Stimulated activated CD4-positive, alpha-beta T cell treated with anti-CD3 and anti-CD28 coated beads, TNF-alpha, amount 100 ng/mL, for 1 hour (primary cell): ENCODE measurements around the gene KANSL3.

Experiments
- DNase-seq, 3 donors: peaks; one replicate each; pipeline ENCODE4 v3.0.0-alpha.2; 2020; ENCODE audit warnings: low read depth in 3 of 3, low spot score in 1 of 3

KANSL3 gene

DNA sequence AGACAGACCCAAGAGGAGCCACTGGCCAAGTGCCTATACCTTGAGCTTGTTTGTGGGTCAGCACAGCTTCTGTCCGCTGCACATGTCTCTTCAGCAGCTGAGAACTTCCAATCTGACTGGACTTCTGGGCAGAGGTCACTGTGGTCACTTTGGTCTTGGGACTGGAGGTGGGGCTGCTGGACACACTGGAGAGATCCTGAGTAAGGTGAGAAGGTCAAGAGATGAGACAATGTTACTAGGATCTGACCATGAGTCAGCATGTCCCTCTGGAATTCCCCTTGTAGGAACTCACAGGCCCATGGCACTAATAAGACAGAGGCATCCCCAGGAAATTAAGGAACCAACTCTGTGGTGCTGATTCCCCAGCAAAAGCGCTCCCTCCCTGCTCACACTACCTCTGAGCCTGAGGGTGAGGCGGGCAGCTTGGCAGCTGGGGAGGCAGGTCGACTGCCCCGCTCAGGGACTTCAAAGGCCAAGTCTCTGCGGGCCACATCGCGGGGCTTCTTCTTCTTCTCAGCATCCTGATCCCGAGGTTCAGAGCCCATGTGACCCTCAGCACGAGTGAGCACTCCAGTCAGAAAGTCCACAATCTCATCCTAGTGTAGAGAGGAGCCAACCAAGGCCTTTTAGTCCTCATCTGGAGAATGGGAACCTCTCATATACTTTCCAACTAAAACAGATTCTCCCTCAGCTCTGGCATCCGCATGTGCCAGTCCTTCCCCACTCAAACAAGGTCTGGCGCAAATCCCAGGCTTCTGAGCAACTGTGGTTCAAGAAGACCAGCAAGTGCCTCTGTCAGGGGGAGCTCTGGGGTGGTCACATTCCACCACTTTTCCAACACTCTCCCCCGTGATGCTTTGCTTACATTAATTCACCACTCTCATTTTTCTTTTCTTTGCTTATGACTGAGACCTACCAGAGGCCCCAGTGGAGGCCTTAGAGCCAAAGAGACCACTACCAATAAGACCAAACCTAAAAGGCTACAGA lies 29.4 kb downstream of the KANSL3 start:
- no peak for DNase-seq

GRCh38 chr2:96604104-96604503 lies 34.0 kb downstream of the KANSL3 start:
- no peak for DNase-seq

- DNase-seq, result no peak
Observed at GRCh38 chr2:96602330-96602823, 35.7 kb downstream of the KANSL3 start.

- no peak for DNase-seq
Observed at GRCh38 chr2:96601382-96602292, 36.5 kb downstream of the KANSL3 start.

- DNase-seq, result no peak
Observed at GRCh38 chr2:96599941-96600340, 38.2 kb downstream of the KANSL3 start.

DNA sequence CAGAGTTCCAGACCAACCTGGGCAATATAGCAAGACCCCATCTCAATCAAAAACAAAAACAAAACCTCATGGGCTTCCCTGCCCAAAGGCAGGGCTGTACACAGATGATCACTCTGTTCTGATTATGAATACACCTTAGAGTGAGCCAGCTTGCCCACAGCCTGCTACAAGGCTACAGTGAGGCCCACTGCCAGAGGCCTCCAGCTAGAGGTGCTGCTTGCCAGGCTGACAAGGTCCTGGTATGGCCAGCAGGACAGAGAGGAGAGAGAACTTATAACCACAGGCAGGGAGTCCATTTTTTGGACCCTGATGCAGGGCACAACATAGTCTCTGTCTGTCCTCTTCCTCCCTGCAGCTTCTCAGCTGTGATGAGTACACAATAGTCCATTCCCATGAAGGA lies 41.5 kb downstream of the KANSL3 start:
- no peak for DNase-seq

DNA sequence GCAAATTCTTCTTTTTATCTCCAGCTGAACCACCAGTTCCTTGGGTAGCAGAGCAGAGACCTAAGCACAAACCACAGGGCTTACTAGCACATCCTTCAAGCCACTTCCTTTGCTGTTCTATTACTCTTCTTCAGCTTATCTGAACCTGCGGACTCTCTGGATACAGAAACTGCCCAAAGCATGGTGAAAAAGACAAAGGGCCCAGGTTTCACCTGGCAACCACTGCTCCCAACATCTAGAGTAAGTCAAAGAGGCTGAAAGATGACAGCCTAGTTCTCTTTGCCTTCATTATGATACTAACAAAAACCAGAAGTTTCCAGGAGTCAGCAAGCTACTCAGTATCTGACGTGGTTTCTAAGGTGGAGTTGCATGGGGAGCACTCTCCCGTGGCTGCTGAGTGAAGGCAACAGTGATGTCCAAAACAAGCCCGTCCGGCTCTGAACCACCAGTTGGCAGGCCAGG lies 43.4 kb downstream of the KANSL3 start:
- DNase-seq, result no peak

- DNase-seq, result no peak
Observed at GRCh38 chr2:96594282-96594681, 43.8 kb downstream of the KANSL3 start.

GRCh38 chr2:96591494-96591893 lies 46.6 kb downstream of the KANSL3 start:
- DNase-seq, result no peak

- DNase-seq, result no peak
Observed at GRCh38 chr2:96591054-96591453, 47.1 kb downstream of the KANSL3 start.

- DNase-seq, result no peak
Observed at GRCh38 chr2:96587843-96588242, 50.3 kb downstream of the KANSL3 start.

GRCh38 chr2:96584017-96584416 lies 54.1 kb downstream of the KANSL3 start:
- DNase-seq, result no peak

- DNase-seq, result no peak
Observed at GRCh38 chr2:96580771-96581170, 57.3 kb downstream of the KANSL3 start.

GRCh38 chr2:96579422-96579821 lies 58.7 kb downstream of the KANSL3 start:
- DNase-seq, result no peak

DNA sequence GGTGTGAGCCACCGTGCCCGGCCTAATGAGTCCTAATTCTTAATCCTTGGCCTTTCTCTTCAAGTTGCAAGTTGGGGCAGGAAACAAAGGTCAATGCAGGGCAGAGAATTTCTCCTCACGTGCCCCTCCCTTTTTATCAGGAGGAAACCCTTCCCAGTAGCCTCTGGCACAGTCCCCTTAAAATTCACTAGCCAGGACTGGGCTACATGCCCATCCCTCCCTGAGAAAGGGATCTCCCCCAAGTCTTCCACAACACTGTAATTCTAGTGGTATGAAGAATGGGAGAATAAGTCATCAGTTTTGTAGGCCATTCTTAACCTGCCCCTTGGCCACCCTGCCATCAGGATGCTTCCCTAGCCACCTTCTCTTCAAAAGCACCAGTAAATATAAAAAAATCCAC lies 59.4 kb downstream of the KANSL3 start:
- DNase-seq, result no peak

DNA sequence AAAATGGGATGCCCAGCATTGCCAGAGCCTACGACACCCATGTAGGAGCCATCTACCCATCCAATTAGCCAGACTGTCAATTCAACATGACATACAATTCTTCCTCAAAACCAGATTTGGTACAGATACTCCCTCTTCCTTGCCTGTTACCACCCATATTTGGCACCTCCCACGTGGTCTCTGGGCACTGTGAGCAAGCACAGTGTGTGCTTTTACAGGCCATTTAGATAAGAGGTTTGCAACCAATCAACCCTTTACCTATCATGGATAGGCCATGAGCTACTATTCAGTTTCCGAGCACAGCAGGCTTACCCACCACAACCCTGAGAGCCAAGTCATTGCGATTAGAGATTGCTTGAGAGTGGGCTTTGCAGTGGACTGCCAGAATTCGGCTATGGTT lies 60.6 kb downstream of the KANSL3 start:
- DNase-seq, result no peak

DNA sequence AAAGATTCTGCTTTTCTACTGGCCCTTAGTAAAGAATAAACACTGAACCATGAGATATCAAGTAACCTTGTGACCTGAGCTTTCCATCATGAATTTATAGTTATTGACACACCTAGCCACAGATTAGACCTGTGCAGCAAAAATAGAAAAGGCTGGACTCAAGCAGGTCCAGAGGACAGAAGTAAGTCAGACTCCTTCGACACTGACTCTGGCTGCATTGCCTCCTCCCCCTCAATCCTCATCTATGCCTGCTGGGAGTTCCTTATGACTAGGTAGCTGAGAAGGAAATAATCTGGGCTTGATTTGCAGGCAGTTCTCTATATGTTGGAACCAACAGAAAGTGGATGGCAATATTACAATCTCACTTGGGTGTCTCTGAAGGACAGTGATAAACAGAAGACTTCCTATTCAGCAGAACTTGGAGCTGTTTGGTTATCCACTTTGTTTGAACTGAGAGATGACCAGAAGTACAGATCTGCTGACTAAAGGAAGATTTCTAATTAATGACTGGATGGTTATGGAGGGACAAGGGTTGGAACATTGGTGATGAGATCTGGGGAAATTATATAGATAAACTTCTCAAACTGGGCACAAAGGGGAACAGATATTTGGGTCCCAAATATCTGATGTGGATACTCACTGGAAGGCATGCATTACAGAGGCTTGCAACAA lies 62.2 kb downstream of the KANSL3 start:
- DNase-seq, result no peak

DNA sequence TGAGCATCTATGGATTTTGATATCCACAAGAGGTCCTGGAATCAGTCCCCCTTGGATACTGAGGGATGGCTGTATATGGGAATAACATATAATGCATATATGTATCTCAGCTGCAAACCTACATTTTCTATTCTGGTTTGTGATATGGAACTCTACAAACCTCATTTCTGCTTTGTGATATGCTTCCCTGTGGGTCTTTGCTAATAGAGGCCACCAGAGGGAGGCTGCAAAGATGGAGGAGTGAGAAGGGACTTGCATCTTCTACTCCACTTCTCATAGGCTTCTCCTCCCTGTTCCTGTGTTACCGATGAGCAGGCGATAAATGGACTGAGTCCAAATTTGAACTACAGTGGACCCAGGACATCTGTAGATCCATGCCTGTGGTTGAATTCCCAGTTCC lies 63.7 kb downstream of the KANSL3 start:
- DNase-seq, result no peak

GRCh38 chr2:96568094-96568493 lies 70.0 kb downstream of the KANSL3 start:
- no peak for DNase-seq

DNA sequence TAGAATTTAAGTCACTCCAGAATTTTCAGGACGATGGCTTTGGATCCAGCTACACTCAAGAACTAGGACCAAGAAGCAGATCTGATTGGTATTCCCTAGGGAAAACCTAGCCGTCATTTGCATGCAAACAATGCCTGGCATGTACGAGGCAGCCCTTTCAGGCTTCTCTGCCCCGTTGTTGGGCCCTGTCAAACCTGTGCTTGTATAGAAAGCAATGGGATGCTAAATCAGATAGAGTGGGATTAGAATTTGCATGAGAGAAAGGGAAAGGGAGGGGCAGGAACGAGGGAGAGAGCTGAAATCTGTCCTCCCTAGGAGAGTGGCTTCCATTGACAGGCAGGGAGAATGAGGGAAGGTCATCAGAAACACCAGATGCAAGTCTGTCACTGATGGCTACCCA lies 73.0 kb downstream of the KANSL3 start:
- no peak for DNase-seq

- DNase-seq, result no peak
Observed at GRCh38 chr2:96564563-96564962, 73.5 kb downstream of the KANSL3 start.
